Gastroesophageal sphincter (tissue), 4 donors: Measurements from ENCODE around the gene PRR18. TPM values are rescaled to one million over a fixed set of nuclear protein-coding genes. Genes with fewer than 3 reads are reported as not detected.

Source experiments
- ATAC-seq: fragments of 150-250 bp; one replicate; pipeline ENCODE4 v1.9.1; 2016; ENCODE audit warnings: mild to moderate bottlenecking, moderate library complexity
- H3K27ac ChIP-seq, 4 donors: fragments of 200-600 bp; sonication (generic) in 3 of 4; 1 replicate in 3 of 4; 2 replicates in 1 of 4; pipeline ENCODE4 v1.5.1; 2016 to 2019
- H3K27me3 ChIP-seq: fragments of 200-600 bp; sonication (generic); one replicate; pipeline ENCODE4 v1.5.1; 2019
- H3K36me3 ChIP-seq, 2 donors: fragments of 200-600 bp; sonication (generic); one replicate each; pipeline ENCODE4 v1.5.1; 2019; ENCODE audit warnings: control low read depth in 1 of 2
- H3K4me1 ChIP-seq, 3 donors: fragments of 200-600 bp; sonication (generic); 1 replicate in 2 of 3; 2 replicates in 1 of 3; pipeline ENCODE4 v1.5.1; 2016 to 2019; ENCODE audit warnings: control low read depth in 2 of 3
- H3K4me3 ChIP-seq, 2 donors: fragments of 200-600 bp; sonication (generic); one replicate each; pipeline ENCODE4 v1.5.1; 2019; ENCODE audit warnings: mild to moderate bottlenecking in 1 of 2, moderate library complexity in 1 of 2
- H3K9me3 ChIP-seq, 3 donors: fragments of 200-600 bp; sonication (generic); one replicate each; pipeline ENCODE4 v1.5.1; 2017 to 2019; ENCODE audit warnings: control low read depth in 2 of 3
- CTCF ChIP-seq, 4 experiments: fragments of 200-600 bp in 2 of 4; fragments of 450-650 bp in 2 of 4; sonication (generic) in 1 of 4; IDR thresholded peaks; one replicate each; pipeline ENCODE4 v1.5.1; 2017 to 2019; ENCODE audit warnings: antibody characterized with exemption in 4 of 4, mild to moderate bottlenecking in 2 of 4, moderate library complexity in 2 of 4
- EP300 ChIP-seq: sonication (generic); formaldehyde crosslinking; IDR thresholded peaks from one replicate; pipeline ENCODE4 v1.6.1; 2017; ENCODE audit warnings: antibody characterized with exemption, mild to moderate bottlenecking
- POLR2A ChIP-seq, 2 donors: fragments of 450-650 bp; IDR thresholded peaks; one replicate each; pipeline ENCODE4 v1.6.1; 2017; ENCODE audit warnings: antibody characterized with exemption in 2 of 2, mild to moderate bottlenecking in 2 of 2, moderate library complexity in 1 of 2
- POLR2AphosphoS5 ChIP-seq: sonication (generic); formaldehyde crosslinking; IDR thresholded peaks from one replicate; pipeline ENCODE4 v1.6.1; 2017; ENCODE audit warnings: antibody characterized with exemption
- WGBS, 2 donors: methylation state at CpG; one replicate each; pipeline ENCODE4 v1.1.5; 2018; ENCODE audit warnings: low coverage in 1 of 2; 5-methylcytosine and 5-hydroxymethylcytosine counted together
- total RNA-seq, 4 donors: library from RNA; depleted of rRNA; stranded (reverse); fragments of >200 nt; gene quantifications; one replicate each; pipeline ENCODE4 v1.1.0, GENCODE V29; 2016

The PRR18 gene
- total RNA-seq, 4 donors from 2014 or later, result not detected

GRCh38 chr6:166315436-166315835 is 7.2 kb upstream of the PRR18 start:
- Histone ChIP-seq H3K4me1 (no peaks in the 10 kb centered on the region), H3K36me3 (peaks cover 0 to 17% of the 10 kb centered on the region in 2 donors), H3K27me3 (no peaks in the 10 kb centered on the region), H3K9me3 (no peaks in the 10 kb centered on the region), H3K4me3 (no peak overlapping the region), H3K27ac (no peak overlapping the region)
- no peak for ATAC-seq
- TF ChIP-seq EP300, result no peak
- TF ChIP-seq CTCF (IDR thresholded peaks at IDR 0.05), result no peak
- TF ChIP-seq POLR2AphosphoS5, result no peak
- TF ChIP-seq POLR2A (IDR thresholded peaks at IDR 0.05), result no peak
- 83 to 85% methylated on average over 7 to 11 of the region's 11 CpGs for WGBS, 2 donors

GRCh38 chr6:166314454-166314853 is 6.3 kb upstream of the PRR18 start:
- 73 to 76% methylated on average over 8 to 9 of the region's 9 CpGs for WGBS, 2 donors
- Histone ChIP-seq H3K4me1 (no peaks in the 10 kb centered on the region), H3K36me3 (peaks cover 0 to 10% of the 10 kb centered on the region in 2 donors), H3K9me3 (no peaks in the 10 kb centered on the region), H3K27me3 (peaks cover 7% of the 10 kb centered on the region), H3K27ac (no peak overlapping the region), H3K4me3 (no peak overlapping the region)
- no peak for ATAC-seq
- TF ChIP-seq CTCF (IDR thresholded peaks at IDR 0.05), result no peak
- no peak for TF ChIP-seq POLR2AphosphoS5

- Histone ChIP-seq H3K4me1 (peaks cover 0 to 3% (median under 1%) of the 10 kb centered on the region in 3 donors), H3K36me3 (no peaks in the 10 kb centered on the region), H3K9me3 (no peaks in the 10 kb centered on the region), H3K27ac (no peak overlapping the region), H3K27me3 (peaks cover 16% of the 10 kb centered on the region), H3K4me3 (no peak overlapping the region)
- TF ChIP-seq POLR2AphosphoS5, result no peak
- peak in 3 of 4 experiments; percentile 36 to 65 (median 38) for TF ChIP-seq CTCF (IDR thresholded peaks at IDR 0.05)
- ATAC-seq, result peak; percentile 58
- WGBS, 2 donors, result 43 to 46% methylated on average over 14 to 17 of the region's 18 CpGs
Measured at GRCh38 chr6:166313255-166314070, 5.3 kb upstream of the PRR18 start.

- Histone ChIP-seq H3K4me3 (no peak overlapping the region), H3K27ac (no peak overlapping the region), H3K9me3 (no peaks in the 10 kb centered on the region), H3K4me1 (peaks cover 0 to 9% (median 7%) of the 10 kb centered on the region in 3 donors), H3K27me3 (peaks cover 23% of the 10 kb centered on the region), H3K36me3 (no peaks in the 10 kb centered on the region)
- 50% methylated on average over 1 of the region's 1 CpG for WGBS, 2 donors
- TF ChIP-seq POLR2A (IDR thresholded peaks at IDR 0.05), result no peak
- TF ChIP-seq CTCF (IDR thresholded peaks at IDR 0.05), result no peak
- no peak for TF ChIP-seq EP300
- no peak for TF ChIP-seq POLR2AphosphoS5
- ATAC-seq, result no peak
Measured at GRCh38 chr6:166312832-166313231, 4.6 kb upstream of the PRR18 start.

GRCh38 chr6:166310634-166311033 is 2.4 kb upstream of the PRR18 start:
- Histone ChIP-seq H3K27ac (no peak overlapping the region), H3K4me1 (peaks cover 0 to 23% (median 12%) of the 10 kb centered on the region in 3 donors), H3K36me3 (no peaks in the 10 kb centered on the region), H3K27me3 (peaks cover 45% of the 10 kb centered on the region), H3K4me3 (no peak overlapping the region), H3K9me3 (no peaks in the 10 kb centered on the region)
- TF ChIP-seq POLR2A (IDR thresholded peaks at IDR 0.05), result no peak
- no peak for TF ChIP-seq CTCF (IDR thresholded peaks at IDR 0.05)
- no peak for TF ChIP-seq EP300
- no peak for TF ChIP-seq POLR2AphosphoS5
- WGBS, 2 donors, result 70 to 93% methylated on average over 2 to 5 of the region's 12 CpGs
- ATAC-seq, result no peak
